A673 (cell line): Measurements from ENCODE around the gene MTG2.

Experiments
- CTCF ChIP-seq: fragments of 300-800, 200-600 bp; sonication (generic); conservative IDR thresholded peaks from 2 replicates; pipeline ENCODE4 v1.5.1; 2017; ENCODE audit warnings: low read depth, mild to moderate bottlenecking, antibody characterized with exemption, low read length, moderate library complexity, mixed read lengths
- EZH2 ChIP-seq: fragments of 200-600 bp; sonication (generic); IDR thresholded peaks from 2 replicates; pipeline ENCODE4 v1.6.1; 2017; ENCODE audit warnings: borderline replicate concordance, low read depth, mild to moderate bottlenecking, mixed read lengths, antibody characterized with exemption, low read length; ENCODE audit not compliant: poor library complexity, severe bottlenecking

- TF ChIP-seq CTCF (no peak), EZH2 (no peak)
Observed at GRCh38 chr20:62202083-62202395, 19.2 kb downstream of the MTG2 start.
